Right lobe of liver (tissue), 4 donors: ENCODE measurements around the gene CTRB2.

ENCODE experiments used
- CTCF ChIP-seq, 4 donors: fragments of 200-600 bp in 3 of 4; fragments of 450-650 bp in 1 of 4; IDR thresholded peaks; one replicate each; pipeline versions ENCODE4 v1.5.1 to v1.8.0; 2016 to 2022; ENCODE audit warnings: antibody characterized with exemption in 4 of 4, mild to moderate bottlenecking in 2 of 4
- POLR2A ChIP-seq: fragments of 450-650 bp; IDR thresholded peaks from one replicate; pipeline ENCODE4 v1.6.1; 2017; ENCODE audit warnings: antibody characterized with exemption, mild to moderate bottlenecking
- donor health status: DM: no; HTN: no; CAD: no.
- donor health status: DM: no; HTN: no; CAD: no.
- donor health status: DM: no; HTN: yes; CAD: no.

- TF ChIP-seq CTCF (IDR thresholded peaks at IDR 0.05) (no peak), POLR2A (no peak)
These were observed 10.1 kb downstream of the CTRB2 start for GRCh38 chr16:75196836-75197235.
